Esophagus (tissue), 2 donors: Measurements from ENCODE around the gene TMPRSS9. TPM values are rescaled to one million over a fixed set of nuclear protein-coding genes. Genes with fewer than 3 reads are reported as not detected.
"Not testable (repeated sequence)": the region's sequence is repeated elsewhere in the genome, so short reads cannot be mapped to it uniquely, and the experiment has no call there.

ENCODE experiments used
- H3K27ac ChIP-seq, 2 donors: one replicate each; pipeline ENCODE4 v1.5.1; 2013; ENCODE audit warnings: low read depth in 2 of 2, mild to moderate bottlenecking in 2 of 2, inconsistent platforms in 1 of 2, low read length in 1 of 2, moderate library complexity in 1 of 2
- H3K27me3 ChIP-seq, 2 donors: one replicate each; pipeline ENCODE4 v1.6.1; 2013; ENCODE audit warnings: low read length in 2 of 2, control low read depth in 1 of 2, mild to moderate bottlenecking in 1 of 2; ENCODE audit not compliant: insufficient read depth in 2 of 2, control insufficient read depth in 1 of 2
- H3K36me3 ChIP-seq, 2 donors: one replicate each; pipeline ENCODE4 v1.6.1; 2013; ENCODE audit warnings: low read length in 1 of 2; ENCODE audit not compliant: control insufficient read depth in 2 of 2, insufficient read depth in 2 of 2
- H3K4me1 ChIP-seq, 2 donors: one replicate each; pipeline ENCODE4 v1.6.1; 2013; ENCODE audit warnings: low read length in 1 of 2; ENCODE audit not compliant: control insufficient read depth in 2 of 2, insufficient read depth in 2 of 2
- H3K4me3 ChIP-seq, 2 donors: one replicate each; pipeline ENCODE4 v1.5.1; 2013; ENCODE audit warnings: low read length in 2 of 2, mild to moderate bottlenecking in 2 of 2, low read depth in 1 of 2, moderate library complexity in 1 of 2
- H3K9me3 ChIP-seq, 2 donors: one replicate each; pipeline ENCODE4 v1.6.1; 2013; ENCODE audit warnings: mild to moderate bottlenecking in 2 of 2, low read depth in 1 of 2, low read length in 1 of 2, moderate library complexity in 1 of 2; ENCODE audit not compliant: control insufficient read depth in 2 of 2, insufficient read depth in 1 of 2
- WGBS, 2 donors: extraction: QIAGEN DNeasy Blood & Tissue Kit; methylation state at CpG; one replicate each; pipeline ENCODE4 v1.1.7; 2013; 5-methylcytosine and 5-hydroxymethylcytosine counted together
- polyA plus RNA-seq, 2 donors: library from polyadenylated mRNA; stranded (reverse); fragments of 200-250 nt; gene quantifications; one replicate each; pipeline ENCODE4 v1.2.3, GENCODE V29; 2013
- donor health status: healthy with polysubstance abuse.
- donor health status: Bipolar disorder and iron deficiency.

The TMPRSS9 gene
- polyA plus RNA-seq, 2 donors = 0.04 TPM; not detected in 1

GRCh38 chr19:2345794-2346663, 14.0 kb upstream of the TMPRSS9 start:
- WGBS, 2 donors = 67 to 72% methylated on average over 25 of the region's 25 CpGs
- Histone ChIP-seq H3K27me3 (no peaks in the 10 kb centered on the region), H3K36me3 (peaks cover 0 to 18% of the 10 kb centered on the region in 2 donors), H3K27ac (no peak overlapping the region), H3K4me1 (peaks cover 0 to 7% of the 10 kb centered on the region in 2 donors), H3K4me3 (no peak overlapping the region), H3K9me3 (peaks cover 0 to 3% of the 10 kb centered on the region in 2 donors)

DNA sequence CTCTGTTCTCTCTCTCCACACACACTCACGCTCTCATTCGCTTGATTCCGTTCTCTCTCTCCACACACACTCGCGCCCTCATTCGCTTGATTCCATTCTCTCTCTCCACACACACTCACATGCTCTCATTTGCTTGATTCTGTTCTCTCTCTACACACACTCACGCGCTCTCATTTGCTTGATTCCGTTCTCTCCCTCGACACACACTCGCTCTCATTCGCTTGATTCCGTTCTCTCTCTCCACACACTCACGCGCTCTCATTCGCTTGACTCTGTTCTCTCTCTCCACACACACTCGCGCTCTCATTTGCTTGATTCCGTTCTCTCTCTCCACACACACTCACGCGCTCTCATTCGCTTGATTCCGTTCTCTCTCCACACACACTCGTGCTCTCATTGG, 10.2 kb upstream of the TMPRSS9 start:
- H3K27ac ChIP-seq, H3K4me1 ChIP-seq, H3K9me3 ChIP-seq, H3K4me3 ChIP-seq, H3K27me3 ChIP-seq: not testable (repeated sequence)
- H3K36me3 ChIP-seq = peaks cover 3 to 30% of the 10 kb centered on the region in 2 donors
- 94 to 96% methylated on average over 24 of the region's 24 CpGs for WGBS, 2 donors

- H3K4me3 ChIP-seq = no peak overlapping the region
- H3K27ac ChIP-seq = no peak overlapping the region
- H3K36me3 ChIP-seq = peaks cover 3 to 30% of the 10 kb centered on the region in 2 donors
- H3K4me1 ChIP-seq = no peaks in the 10 kb centered on the region
- WGBS, 2 donors = 92 to 93% methylated on average over 16 of the region's 16 CpGs
- H3K9me3 ChIP-seq = no peaks in the 10 kb centered on the region
- no peaks in the 10 kb centered on the region for H3K27me3 ChIP-seq
Measured at GRCh38 chr19:2350656-2351055, 9.4 kb upstream of the TMPRSS9 start.

DNA sequence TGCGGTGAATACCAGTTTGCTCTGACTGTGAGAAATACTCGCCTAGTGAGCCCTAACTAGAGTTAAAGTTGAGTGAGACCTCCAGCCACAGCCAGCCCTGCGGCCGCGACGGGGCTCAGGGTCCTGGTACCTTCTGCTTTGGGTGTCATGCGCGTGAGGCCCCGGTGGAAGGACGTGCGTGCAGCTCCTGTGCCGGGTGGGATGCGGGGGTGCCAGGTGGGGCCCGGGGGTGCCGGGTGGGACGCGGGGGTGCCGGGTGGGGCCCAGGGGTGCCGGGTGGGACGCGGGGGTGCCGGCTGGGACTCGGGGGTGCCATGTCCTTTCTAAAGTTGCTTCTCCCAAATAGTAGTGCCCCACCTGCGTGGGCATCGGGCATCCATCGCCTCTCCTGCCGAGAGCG, 8.5 kb upstream of the TMPRSS9 start:
- Histone ChIP-seq H3K9me3 (no peaks in the 10 kb centered on the region), H3K27me3 (no peaks in the 10 kb centered on the region), H3K27ac (no peak overlapping the region), H3K4me1 (no peaks in the 10 kb centered on the region), H3K4me3 (no peak overlapping the region), H3K36me3 (peaks cover 3 to 30% of the 10 kb centered on the region in 2 donors)
- 93 to 96% methylated on average over 21 to 28 of the region's 28 CpGs for WGBS, 2 donors

DNA sequence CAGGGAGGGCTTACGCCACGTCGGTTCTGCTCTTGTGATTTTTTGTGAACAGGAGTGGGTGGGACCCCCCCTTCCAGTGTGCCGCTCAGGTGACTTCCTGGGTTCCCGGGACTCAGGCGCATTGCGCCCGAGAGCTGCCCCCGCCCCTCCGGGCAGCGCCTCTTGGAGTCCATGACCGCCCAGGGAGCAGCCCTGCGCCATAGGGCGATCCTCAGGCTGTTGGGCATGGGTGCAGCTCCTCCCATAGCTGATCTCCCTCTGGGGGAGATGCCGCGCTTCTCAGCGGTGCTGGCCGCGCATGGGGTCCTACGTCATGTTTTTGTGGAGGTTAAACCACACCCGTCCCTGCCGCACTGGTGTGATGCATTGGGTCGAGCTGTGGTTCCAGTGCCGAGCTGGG, 7.9 kb upstream of the TMPRSS9 start:
- no peaks in the 10 kb centered on the region for H3K9me3 ChIP-seq
- no peaks in the 10 kb centered on the region for H3K4me1 ChIP-seq
- H3K4me3 ChIP-seq = no peak overlapping the region
- peaks cover 3 to 30% of the 10 kb centered on the region in 2 donors for H3K36me3 ChIP-seq
- no peak overlapping the region for H3K27ac ChIP-seq
- no peaks in the 10 kb centered on the region for H3K27me3 ChIP-seq
- 91 to 94% methylated on average over 24 of the region's 24 CpGs for WGBS, 2 donors

DNA sequence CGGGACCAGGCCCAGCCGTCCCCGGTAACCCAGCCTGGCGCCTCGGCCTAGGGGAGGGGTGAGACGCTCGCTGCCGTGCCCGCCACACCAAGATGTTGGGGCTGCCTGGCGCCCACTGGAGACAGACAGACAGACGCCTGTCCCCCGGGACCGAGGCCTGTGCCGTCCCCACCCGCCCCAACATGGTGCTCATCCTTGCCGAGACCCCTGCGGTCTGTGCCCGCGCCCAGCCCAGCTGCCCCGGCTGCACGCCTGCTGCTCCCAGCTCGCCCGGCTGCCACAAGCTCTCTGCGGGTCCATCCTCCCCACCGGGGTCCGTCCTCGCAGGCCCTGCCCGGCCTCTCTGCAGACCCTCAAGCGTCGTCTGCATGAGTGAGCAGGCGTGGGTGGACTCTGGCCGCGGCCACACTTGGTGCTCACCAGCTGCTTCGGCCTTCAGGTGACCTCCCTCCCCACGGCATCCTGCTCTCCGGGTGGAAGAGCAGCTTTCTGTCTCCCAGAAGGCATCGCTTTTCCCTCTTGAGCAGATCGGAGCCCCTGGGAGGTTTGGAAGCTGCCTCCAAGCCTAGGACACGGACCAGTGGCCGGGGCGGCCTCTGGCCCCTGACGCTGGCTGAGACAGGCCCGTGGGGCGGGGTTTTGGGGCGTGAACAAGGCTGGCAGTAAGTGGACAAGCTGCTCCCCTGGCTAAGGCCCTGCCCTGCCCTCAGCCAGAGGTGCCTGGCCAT, 6.7 kb upstream of the TMPRSS9 start:
- peaks cover 3 to 29% of the 10 kb centered on the region in 2 donors for H3K36me3 ChIP-seq
- no peaks in the 10 kb centered on the region for H3K9me3 ChIP-seq
- H3K4me3 ChIP-seq = no peak overlapping the region
- H3K27me3 ChIP-seq = no peaks in the 10 kb centered on the region
- WGBS, 2 donors = 89 to 90% methylated on average over 30 to 45 of the region's 45 CpGs
- H3K4me1 ChIP-seq = no peaks in the 10 kb centered on the region
- no peak overlapping the region for H3K27ac ChIP-seq

DNA sequence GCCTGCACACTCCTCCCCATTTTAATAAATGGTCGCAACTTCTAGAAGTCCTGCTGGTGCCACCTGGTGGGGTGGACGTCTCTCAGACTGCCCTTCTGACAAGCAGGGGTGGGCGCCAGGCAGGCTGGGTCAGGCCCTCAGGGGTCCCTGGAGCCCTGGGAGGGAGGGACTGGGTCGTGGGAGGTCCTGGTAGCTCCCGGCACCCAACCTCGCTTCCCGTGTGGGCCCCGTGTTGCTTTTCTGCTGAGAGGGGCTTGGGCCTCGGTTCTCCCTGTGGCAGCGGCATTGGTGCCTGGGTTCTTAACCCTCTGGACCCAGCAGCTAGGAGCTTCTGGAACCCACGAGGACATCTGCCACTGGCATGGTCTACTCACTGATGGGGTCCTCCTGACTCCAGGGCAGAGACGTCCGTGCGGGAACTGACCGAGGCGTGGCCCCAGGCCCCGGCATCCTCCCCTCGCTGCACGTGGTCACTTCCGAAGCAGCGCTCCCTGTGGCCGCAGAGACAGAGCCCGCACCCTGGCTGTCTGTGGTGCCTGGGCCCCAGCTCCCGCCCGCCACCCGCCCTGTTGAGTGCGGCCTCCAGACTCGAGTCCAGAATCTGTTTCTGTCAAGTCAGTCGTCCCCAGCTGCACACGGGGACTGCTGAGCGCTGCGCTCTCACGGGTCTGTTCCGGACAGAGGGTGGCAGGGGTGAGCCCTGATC, 6.0 kb upstream of the TMPRSS9 start:
- H3K9me3 ChIP-seq = no peaks in the 10 kb centered on the region
- no peaks in the 10 kb centered on the region for H3K27me3 ChIP-seq
- H3K4me3 ChIP-seq = no peak overlapping the region
- WGBS, 2 donors = 90 to 91% methylated on average over 34 of the region's 34 CpGs
- H3K4me1 ChIP-seq = no peaks in the 10 kb centered on the region
- H3K36me3 ChIP-seq = peaks cover 3 to 24% of the 10 kb centered on the region in 2 donors
- no peak overlapping the region for H3K27ac ChIP-seq

GRCh38 chr19:2354670-2355069, 5.4 kb upstream of the TMPRSS9 start:
- WGBS, 2 donors = 89 to 91% methylated on average over 17 of the region's 17 CpGs
- Histone ChIP-seq H3K9me3 (no peaks in the 10 kb centered on the region), H3K27ac (no peak overlapping the region), H3K4me1 (no peaks in the 10 kb centered on the region), H3K4me3 (no peak overlapping the region), H3K36me3 (peaks cover 3 to 24% of the 10 kb centered on the region in 2 donors), H3K27me3 (peaks cover 0 to 1% of the 10 kb centered on the region in 2 donors)

DNA sequence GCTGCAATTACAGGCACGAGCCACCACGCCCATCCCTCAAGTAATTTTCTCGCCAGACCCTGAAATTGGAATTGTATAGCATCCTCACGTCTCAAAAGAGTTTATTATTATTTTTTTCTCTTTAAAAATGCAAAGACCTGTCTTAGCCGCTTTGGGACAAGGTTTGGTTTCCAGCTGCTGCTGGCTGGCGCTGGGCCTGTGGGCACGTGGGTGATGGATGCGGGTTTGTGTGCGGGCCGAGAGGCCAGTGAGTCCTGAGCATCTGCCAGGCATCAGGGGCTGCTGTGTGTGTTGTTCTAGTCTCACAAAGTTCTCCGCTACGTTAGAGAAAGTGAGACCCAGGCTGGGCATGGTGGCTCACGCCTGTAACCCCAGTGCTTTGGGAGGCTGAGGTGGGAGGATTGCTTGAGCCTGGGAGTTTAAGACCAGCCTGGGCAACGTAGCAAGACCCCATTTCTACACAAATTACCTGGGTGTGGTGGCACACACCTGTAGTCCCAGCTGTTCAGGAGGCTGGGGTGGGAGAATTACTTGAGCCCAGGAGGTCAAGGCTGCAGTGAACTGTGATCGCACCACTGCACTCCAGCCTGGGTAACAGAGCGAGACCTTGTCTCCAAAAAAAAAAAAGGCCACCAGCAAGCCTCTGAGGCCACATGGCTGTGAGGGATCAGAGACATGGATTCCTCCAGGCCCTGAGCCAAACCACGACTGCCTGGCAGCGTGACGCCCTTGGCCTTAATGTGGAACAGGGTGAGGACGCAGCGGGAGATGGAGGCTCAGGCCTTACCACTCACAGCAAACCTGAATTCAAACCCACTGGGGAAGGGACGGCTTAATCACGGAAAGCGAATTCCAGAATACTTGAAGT, 4.7 kb upstream of the TMPRSS9 start:
- Histone ChIP-seq H3K4me1 (no peaks in the 10 kb centered on the region), H3K9me3 (peaks cover under 1 to 1% of the 10 kb centered on the region in 2 donors), H3K36me3 (peaks cover 3 to 24% of the 10 kb centered on the region in 2 donors), H3K27ac (no peak overlapping the region), H3K4me3 (no peak overlapping the region), H3K27me3 (peaks cover 0 to 2% of the 10 kb centered on the region in 2 donors)
- WGBS, 2 donors = 82 to 88% methylated on average over 24 of the region's 24 CpGs
